ENCODE results near the gene SH2D5.

- no peak for TF ChIP-seq CTCF (IDR thresholded peaks at IDR 0.05)
- TF ChIP-seq POLR2AphosphoS5 (IDR thresholded peaks at IDR 0.05): no peak
Observed at GRCh38 chr1:20763417-20763816, 30.9 kb upstream of the SH2D5 start.

Measured in prostate gland (tissue), 2 donors.